Measurements from ENCODE around the gene HES2.

DNA sequence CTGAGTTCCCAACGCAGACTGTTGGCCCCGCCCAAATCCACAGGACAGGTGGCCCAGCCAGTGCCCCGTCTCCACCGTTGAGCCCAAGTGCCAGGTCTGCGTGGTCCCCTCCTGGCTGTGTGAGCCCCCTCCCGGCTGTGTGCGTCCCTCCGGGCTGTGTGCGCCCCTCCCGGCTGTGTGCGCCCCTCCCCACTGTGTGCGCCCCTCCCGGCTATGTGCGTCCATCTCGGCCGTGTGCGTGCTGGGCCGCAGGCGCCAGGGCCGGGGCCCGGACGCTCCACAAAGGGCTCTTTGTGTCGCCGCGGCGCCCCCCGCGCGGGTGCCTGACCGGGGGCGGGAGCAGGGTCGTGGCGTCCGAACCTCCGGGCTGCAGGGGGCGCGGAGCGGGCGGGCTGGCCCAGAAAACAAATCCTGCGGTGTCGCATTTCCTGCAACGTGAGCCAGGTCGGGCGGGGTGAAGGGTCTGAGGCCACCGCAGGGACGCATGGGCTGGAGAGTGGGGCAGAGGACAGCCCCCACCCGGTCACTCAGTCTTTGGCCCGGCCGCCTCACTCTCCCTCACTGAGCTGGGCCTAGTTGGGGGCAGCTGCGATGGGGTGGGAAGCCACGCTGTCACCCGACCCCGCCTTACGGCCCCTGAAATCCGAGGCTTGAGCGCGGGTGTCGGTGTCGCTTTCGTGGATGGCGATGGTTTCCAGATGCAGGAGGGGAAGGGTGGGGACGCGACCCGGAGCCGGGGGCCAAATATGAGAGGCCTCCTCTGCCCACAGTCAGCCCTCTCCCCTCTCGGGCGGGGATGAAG lies 27.5 kb upstream of the HES2 start:
- no peak for TF ChIP-seq REST (IDR thresholded peaks at IDR 0.05; ENCODE audit: borderline replicate concordance)
- TF ChIP-seq EZH2 (IDR thresholded peaks at IDR 0.05; ENCODE audit: borderline replicate concordance, insufficient read depth, low read length, poor library complexity, severe bottlenecking): no peak
- no peak for TF ChIP-seq CTCF (IDR thresholded peaks at IDR 0.05; ENCODE audit: poor library complexity, severe bottlenecking)
